Esophagus muscularis mucosa (tissue), 3 donors: ENCODE results near the gene SUMO3.

ENCODE experiments used
- POLR2A ChIP-seq: fragments of 450-650 bp; IDR thresholded peaks from one replicate; pipeline ENCODE4 v1.6.1; 2017; ENCODE audit warnings: antibody characterized with exemption, moderate library complexity, mild to moderate bottlenecking, low read depth
- TF ChIP-seq, protein P1 (sequence below), 3 experiments: fragments of 200-600 bp in 2 of 3; fragments of 450-650 bp in 1 of 3; sonication (generic) in 2 of 3; IDR thresholded peaks; one replicate each; pipeline ENCODE4 v1.5.1; 2017 to 2019; ENCODE audit warnings: antibody characterized with exemption in 3 of 3, mild to moderate bottlenecking in 2 of 3, moderate library complexity in 1 of 3

DNA sequence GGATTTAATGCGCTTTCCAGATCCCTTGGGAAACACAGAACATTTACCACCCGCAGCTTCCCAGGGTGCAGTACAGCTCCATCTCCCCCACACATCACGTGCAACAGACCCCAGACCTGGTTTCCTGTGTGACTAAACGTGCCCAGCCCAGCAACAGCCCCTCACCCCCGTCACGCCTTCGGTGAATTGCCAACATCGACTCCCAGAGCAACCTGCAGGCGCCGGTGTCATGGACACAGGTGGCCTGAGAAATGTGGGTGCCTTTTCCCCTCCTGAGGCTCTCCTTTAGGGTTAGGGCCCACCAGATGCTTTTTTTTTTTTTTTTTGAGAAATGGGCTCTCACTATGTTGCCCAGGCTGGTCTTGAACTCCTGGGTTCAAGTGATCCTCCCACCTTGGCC is 24.2 kb upstream of the SUMO3 start:
- TF ChIP-seq, protein P1, sequence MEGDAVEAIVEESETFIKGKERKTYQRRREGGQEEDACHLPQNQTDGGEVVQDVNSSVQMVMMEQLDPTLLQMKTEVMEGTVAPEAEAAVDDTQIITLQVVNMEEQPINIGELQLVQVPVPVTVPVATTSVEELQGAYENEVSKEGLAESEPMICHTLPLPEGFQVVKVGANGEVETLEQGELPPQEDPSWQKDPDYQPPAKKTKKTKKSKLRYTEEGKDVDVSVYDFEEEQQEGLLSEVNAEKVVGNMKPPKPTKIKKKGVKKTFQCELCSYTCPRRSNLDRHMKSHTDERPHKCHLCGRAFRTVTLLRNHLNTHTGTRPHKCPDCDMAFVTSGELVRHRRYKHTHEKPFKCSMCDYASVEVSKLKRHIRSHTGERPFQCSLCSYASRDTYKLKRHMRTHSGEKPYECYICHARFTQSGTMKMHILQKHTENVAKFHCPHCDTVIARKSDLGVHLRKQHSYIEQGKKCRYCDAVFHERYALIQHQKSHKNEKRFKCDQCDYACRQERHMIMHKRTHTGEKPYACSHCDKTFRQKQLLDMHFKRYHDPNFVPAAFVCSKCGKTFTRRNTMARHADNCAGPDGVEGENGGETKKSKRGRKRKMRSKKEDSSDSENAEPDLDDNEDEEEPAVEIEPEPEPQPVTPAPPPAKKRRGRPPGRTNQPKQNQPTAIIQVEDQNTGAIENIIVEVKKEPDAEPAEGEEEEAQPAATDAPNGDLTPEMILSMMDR (IDR thresholded peaks at IDR 0.05): no peak
- no peak for TF ChIP-seq POLR2A
